Measurements from ENCODE around the gene HOXB6.

The HOXB6 gene

DNA sequence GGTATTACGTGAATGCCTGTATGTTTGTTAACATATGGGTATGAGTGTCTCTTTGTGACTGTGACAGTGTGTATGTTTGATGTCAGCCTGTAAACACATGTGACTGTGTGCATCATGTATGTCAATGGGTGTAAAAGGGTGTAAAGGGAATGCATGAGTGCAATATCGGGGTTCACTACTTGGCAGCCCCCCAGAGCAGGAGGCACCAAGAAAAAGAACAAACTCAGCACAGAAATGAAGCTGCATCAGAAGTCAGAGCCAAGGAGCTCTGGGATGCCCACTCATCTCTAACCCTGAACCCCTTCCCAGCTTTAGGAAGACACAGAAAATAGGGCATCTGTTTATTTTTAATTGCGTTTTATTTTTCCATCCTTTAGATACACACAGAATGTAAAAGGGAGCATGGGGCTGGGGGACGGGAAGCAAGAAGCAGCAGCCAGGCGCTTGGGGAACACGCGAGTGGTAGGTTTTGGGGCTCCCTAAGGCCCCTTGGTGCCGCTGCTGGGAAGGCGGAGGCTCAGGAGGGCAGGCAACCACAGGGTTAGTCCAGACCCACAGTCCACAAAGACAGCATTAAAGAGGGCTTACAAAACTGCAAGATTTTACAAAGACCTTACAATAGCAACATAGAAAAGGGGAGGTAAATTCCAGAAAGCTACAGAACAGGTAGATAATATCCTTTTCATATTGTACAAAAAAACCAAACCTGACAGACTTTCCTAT is 2.3 kb upstream of the HOXB6 start:
- in situ Hi-C loops (cut with HindIII; ENCODE audit: low pct_unique_long_range_greater_than_20kb, low sequenced_read_pairs), result no loop called here

DNA sequence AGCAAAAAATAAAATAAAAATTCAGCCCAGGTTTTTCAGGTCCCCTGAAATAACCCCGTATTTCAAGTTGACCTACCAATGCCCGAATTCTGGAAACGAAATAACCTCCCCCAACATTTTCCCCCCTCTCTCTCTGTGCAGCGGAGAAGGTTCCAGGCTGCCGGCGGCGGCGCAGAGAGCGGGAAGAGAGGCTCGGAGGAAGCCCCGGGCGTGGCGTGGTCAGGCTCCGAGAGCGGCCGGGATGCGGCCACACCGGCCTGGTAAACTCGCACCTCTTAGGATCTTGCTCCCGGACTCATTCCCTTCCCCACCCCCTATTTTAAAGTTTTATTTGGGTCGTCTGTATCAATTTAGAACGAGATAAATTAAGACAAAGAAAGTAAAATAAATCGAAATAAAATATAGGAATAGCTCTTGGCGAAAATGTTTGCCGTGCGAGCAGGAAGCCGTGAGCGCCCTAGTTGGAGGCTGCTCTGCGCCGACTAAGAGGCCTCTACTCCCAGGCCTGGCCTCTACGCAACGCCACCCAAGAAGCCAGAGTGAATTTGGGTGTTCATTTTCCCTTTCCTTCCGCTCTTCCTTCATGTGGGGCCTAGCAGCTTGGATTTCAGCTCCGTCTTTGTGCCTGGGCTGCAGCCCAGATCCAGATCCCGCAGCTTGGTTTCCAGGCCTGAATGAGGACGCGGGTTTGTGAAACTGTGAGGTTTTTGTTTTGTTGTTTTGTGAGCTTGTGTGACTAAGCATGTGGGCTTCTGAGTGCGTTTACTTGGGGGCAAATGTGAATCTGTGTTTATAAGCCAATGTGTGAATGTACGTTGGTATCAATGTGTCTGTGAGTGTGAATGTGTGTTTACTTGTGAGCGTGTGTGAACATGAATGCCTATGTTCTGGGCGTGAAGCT is 1.5 kb upstream of the HOXB6 start:
- DNase-seq (ENCODE audit: low read depth in 1 of 2, low spot score in 1 of 2), result no peak
- no peak for TF ChIP-seq JUND (IDR thresholded peaks at IDR 0.05; ENCODE audit: low read depth)
- in situ Hi-C loops (cut with HindIII; ENCODE audit: low pct_unique_long_range_greater_than_20kb, low sequenced_read_pairs), result no loop called here

More for the DNA sequence above, 2.3 kb upstream of the HOXB6 start:
- no peak for DNase-seq (ENCODE audit: low read depth in 1 of 2, low spot score in 1 of 2)
- TF ChIP-seq JUND (IDR thresholded peaks at IDR 0.05; ENCODE audit: low read depth), result no peak

DNA sequence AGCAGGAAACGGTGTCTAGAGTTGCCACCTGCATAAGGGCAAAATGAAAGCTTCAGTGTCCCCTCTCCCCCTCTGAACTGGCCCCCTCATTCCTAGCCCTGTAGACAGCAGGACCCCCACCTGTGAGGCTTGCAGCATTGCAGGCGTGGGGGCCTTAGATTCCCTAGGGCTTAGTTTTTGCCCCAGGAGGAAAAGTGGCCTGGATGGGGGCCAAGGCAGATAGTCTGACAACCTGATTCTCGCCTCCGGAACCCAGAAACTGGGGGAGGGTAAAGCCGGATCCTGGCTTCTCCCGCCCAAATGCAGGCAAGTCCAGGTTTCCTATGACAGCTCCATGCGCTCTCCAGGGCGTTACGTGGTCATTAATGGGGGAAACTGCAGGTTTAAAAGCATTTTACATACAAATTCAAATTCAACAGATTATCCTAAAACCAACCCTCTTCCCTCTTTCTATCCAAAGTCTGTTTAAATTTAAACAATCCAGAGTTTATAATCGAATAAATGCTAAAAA is 678 bp upstream of the HOXB6 start:
- TF ChIP-seq JUND (IDR thresholded peaks at IDR 0.05; ENCODE audit: low read depth), result no peak

DNA sequence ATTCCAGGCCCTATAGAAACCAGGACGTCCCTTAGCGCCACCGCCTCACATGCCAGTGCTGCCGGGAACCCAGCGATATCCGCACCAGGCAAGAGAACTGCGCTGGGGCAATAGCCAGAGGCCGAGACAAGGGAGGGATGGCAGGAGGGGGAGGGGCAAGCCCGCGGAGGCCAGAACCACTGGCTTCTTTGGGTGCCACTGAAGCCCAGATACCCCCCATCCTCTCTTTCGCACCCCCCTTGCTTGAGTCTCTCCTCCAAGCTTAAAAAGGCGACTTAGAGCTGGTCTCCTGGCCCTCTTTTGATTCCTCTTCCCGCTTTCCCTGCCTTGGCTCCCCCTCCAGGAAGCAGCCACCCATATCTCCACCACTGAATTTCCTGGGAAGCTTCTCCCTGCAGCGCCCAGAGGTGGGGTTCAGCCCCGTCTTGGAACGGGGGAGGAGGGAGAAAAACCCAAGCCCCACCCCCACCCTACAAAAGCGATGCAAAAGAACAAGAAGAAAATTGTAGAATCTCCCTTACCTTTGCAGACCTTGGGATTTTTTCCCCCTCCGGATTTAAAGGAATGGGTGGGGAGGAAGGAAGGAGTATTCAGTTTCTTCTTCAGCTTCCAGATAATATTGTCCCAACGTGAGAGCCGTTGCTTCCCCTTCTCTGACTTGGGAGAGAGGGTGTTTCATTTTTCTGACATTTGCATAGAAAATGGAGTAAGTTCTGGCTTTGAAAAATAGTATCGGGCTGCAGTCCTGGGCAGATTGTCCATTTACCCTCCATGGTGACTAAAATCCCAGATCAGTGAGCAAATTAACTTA is 622 bp downstream of the HOXB6 start:
- DNase-seq (ENCODE audit: low read depth in 1 of 2, low spot score in 1 of 2), result peak in 1 of 2 experiments; percentile 49
- TF ChIP-seq JUND (IDR thresholded peaks at IDR 0.05; ENCODE audit: low read depth), result no peak
- in situ Hi-C loops (cut with HindIII; ENCODE audit: low pct_unique_long_range_greater_than_20kb, low sequenced_read_pairs), result no loop called here

More for the DNA sequence above, 678 bp upstream of the HOXB6 start:
- no peak for DNase-seq (ENCODE audit: low read depth in 1 of 2, low spot score in 1 of 2)
- in situ Hi-C loops (cut with HindIII; ENCODE audit: low pct_unique_long_range_greater_than_20kb, low sequenced_read_pairs), result no loop called here

DNA sequence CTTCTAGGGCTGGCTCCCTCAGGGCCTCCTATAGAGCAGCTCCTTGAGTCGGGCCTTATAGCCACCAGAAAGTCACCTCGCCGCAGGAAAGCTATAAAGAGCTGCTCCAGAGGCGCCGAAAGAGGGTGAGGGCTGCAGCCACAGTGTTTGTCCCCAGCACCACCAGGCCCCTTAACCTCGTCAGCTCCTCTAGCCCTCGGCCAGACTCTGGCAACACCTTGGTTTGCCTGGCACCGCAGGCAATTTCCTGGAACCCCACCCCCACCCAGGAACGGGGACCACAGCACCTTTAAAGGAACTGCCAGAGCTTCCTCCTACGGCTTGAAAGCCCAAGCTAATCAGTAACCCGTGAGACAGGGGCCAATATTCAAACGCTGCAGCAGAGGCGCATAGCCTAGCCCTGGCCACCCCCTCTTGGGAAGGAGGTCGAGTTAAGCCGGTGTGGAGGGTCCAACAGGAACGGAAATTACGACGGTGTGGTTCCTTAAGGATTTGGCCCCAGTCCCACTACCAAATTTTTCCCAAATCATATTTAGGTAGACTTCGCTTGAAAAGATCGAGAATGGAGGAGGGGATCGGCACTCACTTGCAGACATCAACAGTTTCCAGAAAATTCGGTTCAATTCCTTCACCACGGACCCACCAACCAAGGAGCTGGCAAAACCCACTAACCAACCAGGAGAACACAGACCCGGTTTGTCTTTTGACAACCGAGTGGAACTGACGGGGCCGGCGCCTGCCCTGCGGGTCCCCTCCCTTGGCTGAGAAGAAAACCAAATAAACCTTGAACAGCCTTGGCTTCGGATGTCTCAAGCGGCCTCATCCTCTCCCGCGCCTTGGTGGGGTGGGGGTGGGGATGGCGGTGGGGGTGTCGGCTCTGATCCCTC is 3.0 kb downstream of the HOXB6 start:
- TF ChIP-seq JUND (IDR thresholded peaks at IDR 0.05; ENCODE audit: low read depth), result no peak
- in situ Hi-C loops (cut with HindIII; ENCODE audit: low pct_unique_long_range_greater_than_20kb, low sequenced_read_pairs), result no loop called here
- no peak for DNase-seq (ENCODE audit: low read depth in 1 of 2, low spot score in 1 of 2)

DNA sequence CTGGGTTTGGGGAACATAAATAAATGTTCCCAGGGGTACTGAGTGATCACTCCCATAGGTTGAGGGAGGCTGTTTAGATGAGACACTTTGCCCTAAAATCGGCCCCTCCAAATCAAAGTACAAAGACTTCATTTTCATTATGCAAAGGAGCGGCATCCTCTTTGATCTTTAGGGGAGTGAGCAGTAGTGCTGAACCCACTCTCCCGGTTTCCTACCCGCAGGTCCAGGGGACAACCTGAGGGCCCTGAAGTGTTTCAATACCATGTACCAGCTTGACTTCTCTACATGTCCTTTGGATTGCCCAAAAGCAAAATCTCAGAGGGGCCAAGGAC is 3.6 kb downstream of the HOXB6 start:
- no peak for TF ChIP-seq JUND (IDR thresholded peaks at IDR 0.05; ENCODE audit: low read depth)
- in situ Hi-C loops (cut with HindIII; ENCODE audit: low pct_unique_long_range_greater_than_20kb, low sequenced_read_pairs), result no loop called here
- DNase-seq (ENCODE audit: low read depth in 1 of 2, low spot score in 1 of 2), result no peak

DNA sequence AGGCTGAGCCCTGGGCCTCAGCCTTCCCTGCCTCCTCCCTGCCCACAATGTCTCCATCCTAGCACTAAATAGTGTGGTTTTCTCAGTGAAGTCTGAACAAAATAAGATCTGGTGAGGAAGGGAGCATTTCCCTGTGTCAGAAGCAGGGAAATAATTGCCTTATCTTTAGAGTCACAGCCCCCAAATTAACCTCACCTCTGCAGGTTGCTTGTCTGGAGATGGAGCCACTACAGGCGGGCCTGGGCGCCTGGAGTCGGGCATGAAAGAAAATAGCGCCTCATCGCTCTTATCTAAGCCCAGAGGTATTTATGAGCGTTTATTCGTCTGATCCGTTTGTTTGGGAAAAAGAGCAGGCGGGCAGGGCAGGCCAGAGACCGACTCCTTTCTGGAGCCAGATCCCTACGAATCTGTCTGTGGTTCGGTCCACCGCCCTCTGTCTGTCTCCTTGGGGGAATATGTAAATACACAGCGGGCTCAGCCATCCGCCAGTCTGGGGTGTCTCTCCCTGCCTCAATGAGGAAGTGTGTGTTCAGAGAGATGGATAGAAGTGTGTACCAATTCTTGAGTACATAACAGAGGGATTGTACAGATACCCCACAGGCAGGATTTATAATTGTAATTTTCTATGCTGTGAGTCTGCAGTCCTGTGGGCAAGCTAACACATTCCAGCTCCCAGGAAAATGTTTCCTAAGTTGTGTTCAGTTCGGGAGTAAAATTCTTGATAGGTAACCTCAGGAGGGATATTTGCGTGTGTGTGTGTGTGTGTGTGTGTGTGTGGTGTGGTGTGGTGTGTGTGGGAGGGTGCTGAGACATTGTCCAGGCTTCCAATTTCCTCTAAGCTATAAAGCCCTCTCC is 4.3 kb downstream of the HOXB6 start:
- TF ChIP-seq JUND (IDR thresholded peaks at IDR 0.05; ENCODE audit: low read depth), result no peak
- in situ Hi-C loops (cut with HindIII; ENCODE audit: low pct_unique_long_range_greater_than_20kb, low sequenced_read_pairs), result no loop called here
- no peak for DNase-seq (ENCODE audit: low read depth in 1 of 2, low spot score in 1 of 2)

DNA sequence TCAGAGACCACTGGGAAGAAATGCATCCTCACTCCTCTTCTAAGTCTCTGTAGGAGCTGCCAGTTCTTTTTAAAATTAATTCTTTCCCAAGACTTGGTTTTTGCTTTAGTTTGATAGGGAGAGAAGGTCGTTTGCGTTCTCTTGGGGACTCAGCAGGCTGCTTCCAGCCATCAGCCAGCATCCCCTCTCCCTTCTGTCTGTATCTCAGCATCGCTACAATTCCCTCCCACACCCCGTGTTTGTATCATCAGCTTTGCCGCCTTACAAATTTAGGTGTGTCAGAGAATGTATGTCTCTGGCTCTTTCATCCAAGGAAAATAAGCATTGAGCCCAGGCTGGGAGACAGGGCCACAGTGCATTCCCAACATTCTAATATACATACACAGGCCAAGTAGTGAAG is 5.4 kb downstream of the HOXB6 start:
- in situ Hi-C loops (cut with HindIII; ENCODE audit: low pct_unique_long_range_greater_than_20kb, low sequenced_read_pairs), result no loop called here

DNA sequence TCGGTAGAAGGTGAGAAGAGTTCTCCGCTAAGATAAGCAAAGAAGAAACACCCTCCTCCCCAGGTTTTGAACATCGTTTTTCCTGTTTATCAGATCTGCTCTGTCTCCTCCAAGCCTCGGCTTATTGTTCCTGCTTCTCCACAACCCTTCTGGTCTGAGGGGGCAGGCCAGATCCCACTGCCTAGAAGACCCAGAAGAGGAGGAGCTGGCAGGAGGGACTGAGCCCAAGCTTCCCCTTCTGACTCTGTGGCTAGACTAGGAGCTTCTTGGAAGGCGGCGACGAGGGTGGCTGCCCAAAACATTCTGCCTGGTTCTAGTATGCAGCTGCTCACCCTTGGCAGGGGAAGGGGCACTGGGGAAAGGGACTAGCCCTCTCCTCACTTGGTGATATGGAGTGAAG is 6.0 kb downstream of the HOXB6 start:
- in situ Hi-C loops (cut with HindIII; ENCODE audit: low pct_unique_long_range_greater_than_20kb, low sequenced_read_pairs), result no loop called here
- DNase-seq (ENCODE audit: low read depth in 1 of 2, low spot score in 1 of 2), result no peak
- TF ChIP-seq JUND (IDR thresholded peaks at IDR 0.05; ENCODE audit: low read depth), result no peak

More for the DNA sequence above, 5.4 kb downstream of the HOXB6 start:
- no peak for TF ChIP-seq JUND (IDR thresholded peaks at IDR 0.05; ENCODE audit: low read depth)
- DNase-seq (ENCODE audit: low read depth in 1 of 2, low spot score in 1 of 2), result no peak

DNA sequence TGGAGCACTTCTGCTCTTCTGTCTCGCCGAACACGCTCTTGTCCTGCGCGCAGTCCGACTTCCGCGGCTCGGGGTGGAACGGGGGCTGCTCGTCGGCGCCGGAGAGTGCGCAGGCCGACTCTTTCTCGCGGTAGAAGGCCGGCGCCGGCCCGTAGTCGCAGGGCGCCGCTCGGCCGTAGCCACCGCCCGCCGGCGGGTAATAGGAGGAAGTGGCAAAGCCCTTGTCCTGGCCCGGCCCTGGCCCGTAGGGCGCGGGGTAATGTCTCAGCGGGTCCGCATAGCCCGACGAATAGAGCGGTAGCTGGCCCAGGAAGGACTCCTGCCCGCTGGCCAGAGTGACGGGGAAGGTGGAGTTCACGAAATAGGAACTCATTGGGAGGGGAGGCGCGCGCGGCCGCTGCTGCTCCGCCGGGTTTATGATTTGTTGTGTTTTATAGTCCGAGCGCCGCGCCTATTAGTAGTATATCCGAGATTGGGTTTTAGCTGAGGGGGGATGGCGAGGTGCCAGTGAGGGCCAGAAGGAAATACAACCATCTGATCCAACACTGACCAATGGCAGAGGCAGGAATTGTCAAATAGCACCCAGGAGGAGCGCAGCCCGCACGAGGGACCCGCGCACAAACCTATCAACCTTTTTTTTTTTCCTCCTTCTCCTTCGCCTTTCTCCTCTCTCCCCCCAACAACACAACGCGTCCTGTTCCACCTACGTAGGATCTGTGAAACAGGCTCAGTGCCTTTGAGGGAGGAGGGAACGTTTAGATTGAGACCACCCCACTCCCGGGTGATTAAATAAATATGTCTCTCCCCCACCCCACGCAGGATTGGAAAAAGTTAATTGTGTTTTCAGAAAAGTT is 6.8 kb downstream of the HOXB6 start:
- TF ChIP-seq JUND (IDR thresholded peaks at IDR 0.05; ENCODE audit: low read depth), result no peak
- in situ Hi-C loops (cut with HindIII; ENCODE audit: low pct_unique_long_range_greater_than_20kb, low sequenced_read_pairs), result no loop called here
- DNase-seq (ENCODE audit: low read depth in 1 of 2, low spot score in 1 of 2), result peak; percentile 67 to 88

Data from T47D (cell line).